Heart left ventricle (tissue), 13 donors: Measurements from ENCODE around the gene HDAC4.

ENCODE experiments used
- POLR2A ChIP-seq, 2 donors: fragments of 450-650 bp; IDR thresholded peaks; one replicate each; pipeline ENCODE4 v1.6.1; 2017; ENCODE audit warnings: antibody characterized with exemption in 2 of 2, mild to moderate bottlenecking in 2 of 2, moderate library complexity in 2 of 2
- TF ChIP-seq, protein P1 (sequence below), 12 donors: fragments of 200-600 bp; sonication (generic) in 4 of 12; IDR thresholded peaks; one replicate each; pipeline versions ENCODE4 v1.5.0 to v1.8.0; 2018 to 2022; ENCODE audit warnings: antibody characterized with exemption in 12 of 12, mild to moderate bottlenecking in 5 of 12
- donor health status: ischemic (EF 13 %, LVEDD 7.1; RV severe dilation, severe dysfunction).
- donor health status: DM: no; HTN: yes; CAD: no.
- donor health status: DM: no; HTN: no; CAD: no.
- donor health status: ischemic (EF 25% LVEDD 6.9; RV normal size, moderate dysfunction).
- donor health status: ischemic (EF 25% LVEDD 5.7; RV mildly dilated, moderate dysfunction).
- donor health status: ischemic (EF 35%, LVEDD 5.7; RV mildly dilated, moderate dysfunction).
- donor health status: nonischemic (EF 11% LVEDD 7.7; RV severe dilation, severe dysfunction).
- donor health status: DM: yes; HTN: yes; CAD: no.
- donor health status: PGD.
- donor health status: ischemic (EF 29% LVEDD 5.4; RV normal size, mild dysfunction).
- donor health status: nonischemic (EF 23%, LVEDD 6.1; RV moderate dilation, normal function).

DNA sequence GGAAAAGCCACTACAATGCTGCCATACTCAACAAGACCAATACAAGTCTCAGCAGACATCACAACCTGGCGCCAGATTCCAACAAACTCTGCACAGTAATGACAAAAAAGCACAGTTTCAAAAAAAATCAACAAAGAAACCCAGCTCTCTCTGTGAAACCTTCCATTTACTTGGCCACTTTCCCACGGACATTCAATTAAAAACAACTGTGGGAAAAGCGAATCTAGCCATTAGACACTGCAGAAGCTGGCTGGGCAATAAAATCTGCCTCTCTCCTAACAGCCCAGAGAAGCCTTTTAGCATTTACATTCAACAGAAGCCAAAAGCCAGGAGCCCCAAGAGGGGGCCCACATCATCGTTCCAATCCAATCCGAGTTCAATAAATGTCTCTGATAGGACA, 128.9 kb downstream of the HDAC4 start:
- TF ChIP-seq, protein P1, sequence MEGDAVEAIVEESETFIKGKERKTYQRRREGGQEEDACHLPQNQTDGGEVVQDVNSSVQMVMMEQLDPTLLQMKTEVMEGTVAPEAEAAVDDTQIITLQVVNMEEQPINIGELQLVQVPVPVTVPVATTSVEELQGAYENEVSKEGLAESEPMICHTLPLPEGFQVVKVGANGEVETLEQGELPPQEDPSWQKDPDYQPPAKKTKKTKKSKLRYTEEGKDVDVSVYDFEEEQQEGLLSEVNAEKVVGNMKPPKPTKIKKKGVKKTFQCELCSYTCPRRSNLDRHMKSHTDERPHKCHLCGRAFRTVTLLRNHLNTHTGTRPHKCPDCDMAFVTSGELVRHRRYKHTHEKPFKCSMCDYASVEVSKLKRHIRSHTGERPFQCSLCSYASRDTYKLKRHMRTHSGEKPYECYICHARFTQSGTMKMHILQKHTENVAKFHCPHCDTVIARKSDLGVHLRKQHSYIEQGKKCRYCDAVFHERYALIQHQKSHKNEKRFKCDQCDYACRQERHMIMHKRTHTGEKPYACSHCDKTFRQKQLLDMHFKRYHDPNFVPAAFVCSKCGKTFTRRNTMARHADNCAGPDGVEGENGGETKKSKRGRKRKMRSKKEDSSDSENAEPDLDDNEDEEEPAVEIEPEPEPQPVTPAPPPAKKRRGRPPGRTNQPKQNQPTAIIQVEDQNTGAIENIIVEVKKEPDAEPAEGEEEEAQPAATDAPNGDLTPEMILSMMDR (IDR thresholded peaks at IDR 0.05) = no peak
- no peak for TF ChIP-seq POLR2A (IDR thresholded peaks at IDR 0.05)
